B cell (primary cell): ENCODE results near the gene GABRG1.

Source experiments
- EZH2 ChIP-seq: IDR thresholded peaks from 2 replicates; pipeline ENCODE4 v1.6.1; 2012; ENCODE audit warnings: borderline replicate concordance, low read depth, mild to moderate bottlenecking, moderate library complexity, low read length; ENCODE audit not compliant: insufficient read depth, poor library complexity, severe bottlenecking
- TF ChIP-seq, protein P1 (sequence below): fragments of 200-600 bp; IDR thresholded peaks from one replicate; pipeline ENCODE4 v1.8.0; 2022; ENCODE audit warnings: antibody characterized with exemption, mild to moderate bottlenecking

- TF ChIP-seq, protein P1, sequence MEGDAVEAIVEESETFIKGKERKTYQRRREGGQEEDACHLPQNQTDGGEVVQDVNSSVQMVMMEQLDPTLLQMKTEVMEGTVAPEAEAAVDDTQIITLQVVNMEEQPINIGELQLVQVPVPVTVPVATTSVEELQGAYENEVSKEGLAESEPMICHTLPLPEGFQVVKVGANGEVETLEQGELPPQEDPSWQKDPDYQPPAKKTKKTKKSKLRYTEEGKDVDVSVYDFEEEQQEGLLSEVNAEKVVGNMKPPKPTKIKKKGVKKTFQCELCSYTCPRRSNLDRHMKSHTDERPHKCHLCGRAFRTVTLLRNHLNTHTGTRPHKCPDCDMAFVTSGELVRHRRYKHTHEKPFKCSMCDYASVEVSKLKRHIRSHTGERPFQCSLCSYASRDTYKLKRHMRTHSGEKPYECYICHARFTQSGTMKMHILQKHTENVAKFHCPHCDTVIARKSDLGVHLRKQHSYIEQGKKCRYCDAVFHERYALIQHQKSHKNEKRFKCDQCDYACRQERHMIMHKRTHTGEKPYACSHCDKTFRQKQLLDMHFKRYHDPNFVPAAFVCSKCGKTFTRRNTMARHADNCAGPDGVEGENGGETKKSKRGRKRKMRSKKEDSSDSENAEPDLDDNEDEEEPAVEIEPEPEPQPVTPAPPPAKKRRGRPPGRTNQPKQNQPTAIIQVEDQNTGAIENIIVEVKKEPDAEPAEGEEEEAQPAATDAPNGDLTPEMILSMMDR = no peak
- no peak for TF ChIP-seq EZH2
Measured at GRCh38 chr4:46081248-46081647, 42.6 kb downstream of the GABRG1 start.
